GM18867 (cell line): ENCODE measurements around the gene FGD3.

Experiments
- ATAC-seq: cut with Tn5 transposase; IDR thresholded peaks from one replicate; pipeline ENCODE4 v1.9.1; 2021; ENCODE audit warnings: mild to moderate bottlenecking, moderate library complexity; ENCODE audit not compliant: unreplicated experiment

The FGD3 gene

GRCh38 chr9:92954049-92954861 lies 6.9 kb downstream of the FGD3 start:
- peak; percentile 58 for ATAC-seq

GRCh38 chr9:92954886-92955285 lies 7.6 kb downstream of the FGD3 start:
- ATAC-seq: no peak

GRCh38 chr9:92960561-92961290 lies 13.4 kb downstream of the FGD3 start:
- no peak for ATAC-seq

GRCh38 chr9:92961627-92962302 lies 14.4 kb downstream of the FGD3 start:
- no peak for ATAC-seq

- ATAC-seq: no peak
Observed at GRCh38 chr9:92962303-92962649, 15.0 kb downstream of the FGD3 start.

GRCh38 chr9:92962846-92963245 lies 15.5 kb downstream of the FGD3 start:
- no peak for ATAC-seq

GRCh38 chr9:92963831-92964606 lies 16.7 kb downstream of the FGD3 start:
- peak; percentile 81 for ATAC-seq

- no peak for ATAC-seq
Observed at GRCh38 chr9:92964607-92965060, 17.3 kb downstream of the FGD3 start.

GRCh38 chr9:92965061-92965758 lies 17.9 kb downstream of the FGD3 start:
- no peak for ATAC-seq

- ATAC-seq: no peak
Observed at GRCh38 chr9:92965759-92966517, 18.6 kb downstream of the FGD3 start.

- ATAC-seq: no peak
Observed at GRCh38 chr9:92966518-92966800, 19.1 kb downstream of the FGD3 start.

- ATAC-seq: no peak
Observed at GRCh38 chr9:92968081-92968480, 20.8 kb downstream of the FGD3 start.

- no peak for ATAC-seq
Observed at GRCh38 chr9:92969516-92970466, 22.5 kb downstream of the FGD3 start.

GRCh38 chr9:92970467-92970923 lies 23.2 kb downstream of the FGD3 start:
- ATAC-seq: no peak

- no peak for ATAC-seq
Observed at GRCh38 chr9:92971121-92971520, 23.8 kb downstream of the FGD3 start.

GRCh38 chr9:92971776-92972175 lies 24.5 kb downstream of the FGD3 start:
- ATAC-seq: no peak

GRCh38 chr9:92973700-92974099 lies 26.4 kb downstream of the FGD3 start:
- ATAC-seq: no peak

GRCh38 chr9:92974161-92974661 lies 26.9 kb downstream of the FGD3 start:
- ATAC-seq: no peak
